TTC549 (cell line): ENCODE data around the gene SLC39A9.
"Not testable (repeated sequence)": the region's sequence is repeated elsewhere in the genome, so short reads cannot be mapped to it uniquely, and the experiment has no call there.

Experiments
- FAIRE-seq: peaks from 2 replicates; lab custom pipeline; 2012; peaks lifted over from hg19 to GRCh38; lab: Jason Lieb, UNC

SLC39A9 gene

GRCh38 chr14:69370061-69370460, 28.4 kb upstream of the SLC39A9 start:
- FAIRE-seq: no peak

- no peak for FAIRE-seq
Measured at GRCh38 chr14:69372146-69372545, 26.3 kb upstream of the SLC39A9 start.

GRCh38 chr14:69373104-69373503, 25.4 kb upstream of the SLC39A9 start:
- FAIRE-seq: no peak

- no peak for FAIRE-seq
Measured at GRCh38 chr14:69374235-69374634, 24.3 kb upstream of the SLC39A9 start.

GRCh38 chr14:69375182-69375581, 23.3 kb upstream of the SLC39A9 start:
- FAIRE-seq: no peak

GRCh38 chr14:69375722-69376121, 22.8 kb upstream of the SLC39A9 start:
- FAIRE-seq: no peak

GRCh38 chr14:69376439-69376838, 22.1 kb upstream of the SLC39A9 start:
- no peak for FAIRE-seq

- FAIRE-seq: no peak
Measured at GRCh38 chr14:69378274-69378673, 20.2 kb upstream of the SLC39A9 start.

GRCh38 chr14:69387311-69387710, 11.2 kb upstream of the SLC39A9 start:
- no peak for FAIRE-seq

GRCh38 chr14:69391400-69391799, 7.1 kb upstream of the SLC39A9 start:
- not testable (repeated sequence) for FAIRE-seq

GRCh38 chr14:69392481-69392880, 6.0 kb upstream of the SLC39A9 start:
- no peak for FAIRE-seq

GRCh38 chr14:69395929-69396328, 2.6 kb upstream of the SLC39A9 start:
- no peak for FAIRE-seq

- FAIRE-seq: no peak
Measured at GRCh38 chr14:69398818-69399210, 322 bp downstream of the SLC39A9 start.

- FAIRE-seq: no peak
Measured at GRCh38 chr14:69399750-69400149, 1.3 kb downstream of the SLC39A9 start.

GRCh38 chr14:69400154-69400553, 1.7 kb downstream of the SLC39A9 start:
- FAIRE-seq: no peak

- FAIRE-seq: no peak
Measured at GRCh38 chr14:69401841-69402240, 3.3 kb downstream of the SLC39A9 start.

GRCh38 chr14:69404478-69404877, 6.0 kb downstream of the SLC39A9 start:
- FAIRE-seq: no peak

GRCh38 chr14:69404883-69405282, 6.4 kb downstream of the SLC39A9 start:
- FAIRE-seq: no peak

- no peak for FAIRE-seq
Measured at GRCh38 chr14:69405762-69406161, 7.3 kb downstream of the SLC39A9 start.

- FAIRE-seq: no peak
Measured at GRCh38 chr14:69408331-69408960, 10.0 kb downstream of the SLC39A9 start.

GRCh38 chr14:69413483-69413882, 15.0 kb downstream of the SLC39A9 start:
- FAIRE-seq: no peak

- FAIRE-seq: not testable (repeated sequence)
Measured at GRCh38 chr14:69416087-69416486, 17.6 kb downstream of the SLC39A9 start.

- no peak for FAIRE-seq
Measured at GRCh38 chr14:69423279-69423678, 24.8 kb downstream of the SLC39A9 start.

- FAIRE-seq: no peak
Measured at GRCh38 chr14:69424149-69424923, 25.8 kb downstream of the SLC39A9 start.
